Kidney epithelial cell (primary cell): ENCODE measurements around the gene AP3S1. TPM values are rescaled to one million over a fixed set of nuclear protein-coding genes. Genes with fewer than 3 reads are reported as not detected.

ENCODE experiments used
- DNase-seq: peaks from one replicate; pipeline ENCODE4 v3.0.0-alpha.2; 2010; ENCODE audit warnings: low read depth
- H3K27me3 ChIP-seq: 2 replicates; pipeline ENCODE4 v1.6.0; 2011; ENCODE audit warnings: low read length; ENCODE audit not compliant: control insufficient read depth, insufficient read depth
- H3K36me3 ChIP-seq: 2 replicates; pipeline ENCODE4 v1.5.1; 2011; ENCODE audit warnings: low read length; ENCODE audit not compliant: control insufficient read depth, insufficient read depth
- H3K4me3 ChIP-seq: 2 replicates; pipeline ENCODE4 v1.5.1; 2011; ENCODE audit warnings: low read depth, mild to moderate bottlenecking, control low read depth, low read length
- total RNA-seq: library from RNA; depleted of rRNA; stranded (reverse); fragments of >200 nt; gene quantifications from 2 replicates; pipeline ENCODE4 v1.2.3, GENCODE V29; 2015
- TF ChIP-seq, protein P1 (sequence below): IDR thresholded peaks from 2 replicates; pipeline ENCODE4 v1.5.1; 2011; ENCODE audit warnings: mild to moderate bottlenecking, moderate library complexity, low read length, control low read depth, inconsistent platforms; ENCODE audit not compliant: insufficient read depth, poor library complexity, severe bottlenecking

Gene AP3S1
- total RNA-seq, 1 donor from 2014 or later = 208 TPM

DNA sequence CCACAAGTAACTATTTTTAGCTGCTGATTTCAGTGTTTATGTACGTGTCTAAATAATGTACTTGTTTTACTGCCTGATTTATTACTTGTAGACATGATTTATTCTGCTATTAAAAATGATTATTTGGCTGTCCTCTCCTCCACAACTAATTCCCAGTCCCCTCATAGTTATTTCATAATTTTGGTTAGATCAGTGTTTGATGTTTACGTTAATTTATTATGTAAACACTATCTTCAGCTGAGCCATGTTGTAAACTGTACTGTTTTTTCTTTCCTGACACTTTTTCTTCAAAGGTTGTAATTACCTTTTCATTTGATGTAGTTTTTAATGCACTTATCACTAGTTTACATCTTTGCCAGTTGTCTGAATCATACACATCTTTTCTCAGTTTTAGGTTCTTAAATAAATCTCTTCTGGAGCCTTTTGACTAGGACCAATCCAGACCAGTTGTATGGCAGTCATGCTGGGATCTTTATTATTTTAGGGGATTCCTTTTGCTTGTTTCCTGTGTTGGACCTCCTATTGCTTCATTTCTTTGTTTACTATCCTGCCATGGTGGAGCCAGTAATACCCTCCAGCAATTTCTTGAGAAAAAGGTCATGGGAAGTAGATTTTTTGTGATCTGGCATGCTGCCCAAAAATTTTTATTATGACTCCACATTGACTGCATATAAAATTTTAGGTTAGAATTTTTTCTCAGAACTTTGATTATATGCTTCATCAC, 16.1 kb downstream of the AP3S1 start:
- H3K36me3 ChIP-seq = no peaks in the 10 kb centered on the region
- TF ChIP-seq, protein P1, sequence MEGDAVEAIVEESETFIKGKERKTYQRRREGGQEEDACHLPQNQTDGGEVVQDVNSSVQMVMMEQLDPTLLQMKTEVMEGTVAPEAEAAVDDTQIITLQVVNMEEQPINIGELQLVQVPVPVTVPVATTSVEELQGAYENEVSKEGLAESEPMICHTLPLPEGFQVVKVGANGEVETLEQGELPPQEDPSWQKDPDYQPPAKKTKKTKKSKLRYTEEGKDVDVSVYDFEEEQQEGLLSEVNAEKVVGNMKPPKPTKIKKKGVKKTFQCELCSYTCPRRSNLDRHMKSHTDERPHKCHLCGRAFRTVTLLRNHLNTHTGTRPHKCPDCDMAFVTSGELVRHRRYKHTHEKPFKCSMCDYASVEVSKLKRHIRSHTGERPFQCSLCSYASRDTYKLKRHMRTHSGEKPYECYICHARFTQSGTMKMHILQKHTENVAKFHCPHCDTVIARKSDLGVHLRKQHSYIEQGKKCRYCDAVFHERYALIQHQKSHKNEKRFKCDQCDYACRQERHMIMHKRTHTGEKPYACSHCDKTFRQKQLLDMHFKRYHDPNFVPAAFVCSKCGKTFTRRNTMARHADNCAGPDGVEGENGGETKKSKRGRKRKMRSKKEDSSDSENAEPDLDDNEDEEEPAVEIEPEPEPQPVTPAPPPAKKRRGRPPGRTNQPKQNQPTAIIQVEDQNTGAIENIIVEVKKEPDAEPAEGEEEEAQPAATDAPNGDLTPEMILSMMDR = no peak
- H3K27me3 ChIP-seq = no peaks in the 10 kb centered on the region
- H3K4me3 ChIP-seq = no peak overlapping the region
- no peak for DNase-seq

DNA sequence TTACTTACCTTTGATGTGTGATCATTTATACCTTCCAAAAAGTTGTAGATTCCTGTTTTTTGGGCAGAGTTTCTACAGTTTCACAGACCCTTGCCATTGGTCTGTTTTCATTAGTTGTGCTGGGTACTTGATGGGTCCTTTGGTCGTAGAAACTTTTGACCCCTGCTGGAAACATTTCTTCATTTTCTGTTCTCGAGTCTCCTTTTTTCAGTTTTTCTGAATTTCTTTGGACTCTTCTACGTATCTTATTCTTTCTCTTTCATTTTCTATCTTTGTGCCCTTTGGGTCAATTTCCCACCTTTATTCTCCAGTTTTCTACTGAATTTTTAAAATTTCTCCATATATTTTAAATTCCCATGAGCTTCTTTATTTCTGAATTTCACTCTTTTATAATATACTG, 16.7 kb downstream of the AP3S1 start:
- TF ChIP-seq, protein P1 = no peak
- H3K36me3 ChIP-seq = no peaks in the 10 kb centered on the region
- no peak for DNase-seq
- H3K4me3 ChIP-seq = no peak overlapping the region
- no peaks in the 10 kb centered on the region for H3K27me3 ChIP-seq

GRCh38 chr5:115859378-115859777, 17.6 kb downstream of the AP3S1 start:
- Histone ChIP-seq H3K36me3 (no peaks in the 10 kb centered on the region), H3K27me3 (no peaks in the 10 kb centered on the region), H3K4me3 (no peak overlapping the region)
- TF ChIP-seq, protein P1 = no peak
- DNase-seq = no peak

GRCh38 chr5:115869256-115869795, 27.6 kb downstream of the AP3S1 start:
- DNase-seq = no peak

DNA sequence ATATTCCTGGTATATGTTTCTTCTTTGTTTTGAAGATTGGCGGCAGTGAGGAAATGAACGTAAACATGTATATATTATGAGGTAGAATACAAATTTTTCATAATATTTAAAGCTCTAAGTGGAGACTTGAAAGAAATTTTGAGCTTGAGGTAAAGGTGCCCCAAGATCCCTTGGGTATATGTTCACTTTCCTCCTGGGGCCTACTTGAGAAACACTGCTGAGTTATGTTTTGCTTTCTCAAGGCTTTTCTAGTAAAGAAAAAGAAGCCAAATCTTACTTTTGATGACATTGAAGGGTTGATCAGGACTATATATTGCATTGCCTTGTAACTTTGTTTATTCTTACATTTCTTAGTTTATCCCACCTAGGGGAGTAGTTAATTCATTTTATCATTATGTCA, 30.7 kb downstream of the AP3S1 start:
- no peaks in the 10 kb centered on the region for H3K27me3 ChIP-seq
- TF ChIP-seq, protein P1 = no peak
- H3K4me3 ChIP-seq = no peak overlapping the region
- no peaks in the 10 kb centered on the region for H3K36me3 ChIP-seq
- no peak for DNase-seq

More at GRCh38 chr5:115869256-115869795, 27.6 kb downstream of the AP3S1 start:
- no peak overlapping the region for H3K4me3 ChIP-seq
- no peaks in the 10 kb centered on the region for H3K27me3 ChIP-seq
- H3K36me3 ChIP-seq = no peaks in the 10 kb centered on the region
- TF ChIP-seq, protein P1 = no peak
